GM13976 (cell line): ENCODE results near the gene MGAT4B.

ENCODE experiments used
- DNase-seq: peaks from one replicate; pipeline ENCODE4 v3.0.0; 2012; ENCODE audit warnings: low spot score
- CTCF ChIP-seq: IDR thresholded peaks from 2 replicates; pipeline ENCODE4 v1.5.1; 2012; ENCODE audit warnings: borderline replicate concordance, mild to moderate bottlenecking; ENCODE audit not compliant: insufficient read depth; ENCODE audit errors: extremely low read depth, missing control alignments, control extremely low read depth
- in situ Hi-C: fragments of 300-500 bp; cut with MboI; formaldehyde crosslinking; loops from one replicate; pipeline ENCODE4 v1.12.0; 2022; ENCODE audit warnings: low sequenced_read_pairs, mixed read lengths, inconsistent platforms; ENCODE audit not compliant: unreplicated experiment

The MGAT4B gene

DNA sequence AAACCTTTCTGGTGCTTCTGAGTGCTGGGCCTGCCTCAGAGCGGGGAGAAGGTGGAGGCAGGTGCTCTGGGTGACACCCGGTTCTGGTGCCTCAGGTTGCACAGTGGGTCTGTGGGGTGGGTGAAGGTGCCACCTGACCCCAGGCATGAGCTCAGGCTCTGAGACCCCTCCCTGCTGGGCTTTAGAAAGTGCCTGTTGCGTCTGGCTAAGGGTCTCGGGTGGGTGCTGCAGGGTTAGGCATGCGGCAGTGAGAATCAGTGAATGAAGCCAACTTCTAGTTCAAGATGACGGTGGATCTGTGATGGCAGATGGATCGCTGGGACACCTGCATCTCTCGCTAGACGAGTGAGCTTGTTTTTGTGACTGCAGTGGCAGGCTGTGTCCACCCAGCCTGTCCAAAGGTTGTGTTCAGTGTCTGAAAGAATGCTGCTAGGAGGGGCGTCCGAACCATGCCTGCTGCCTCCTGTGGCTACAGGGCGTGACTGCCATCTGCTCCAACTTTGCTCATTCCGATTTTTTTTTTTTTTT lies 19.1 kb upstream of the MGAT4B start:
- DNase-seq = no peak
- no peak for TF ChIP-seq CTCF
- in situ Hi-C loops = no loop called here

GRCh38 chr5:179824745-179825112 lies 18.1 kb upstream of the MGAT4B start:
- in situ Hi-C loops = no loop called here
- DNase-seq = no peak
- TF ChIP-seq CTCF = no peak

DNA sequence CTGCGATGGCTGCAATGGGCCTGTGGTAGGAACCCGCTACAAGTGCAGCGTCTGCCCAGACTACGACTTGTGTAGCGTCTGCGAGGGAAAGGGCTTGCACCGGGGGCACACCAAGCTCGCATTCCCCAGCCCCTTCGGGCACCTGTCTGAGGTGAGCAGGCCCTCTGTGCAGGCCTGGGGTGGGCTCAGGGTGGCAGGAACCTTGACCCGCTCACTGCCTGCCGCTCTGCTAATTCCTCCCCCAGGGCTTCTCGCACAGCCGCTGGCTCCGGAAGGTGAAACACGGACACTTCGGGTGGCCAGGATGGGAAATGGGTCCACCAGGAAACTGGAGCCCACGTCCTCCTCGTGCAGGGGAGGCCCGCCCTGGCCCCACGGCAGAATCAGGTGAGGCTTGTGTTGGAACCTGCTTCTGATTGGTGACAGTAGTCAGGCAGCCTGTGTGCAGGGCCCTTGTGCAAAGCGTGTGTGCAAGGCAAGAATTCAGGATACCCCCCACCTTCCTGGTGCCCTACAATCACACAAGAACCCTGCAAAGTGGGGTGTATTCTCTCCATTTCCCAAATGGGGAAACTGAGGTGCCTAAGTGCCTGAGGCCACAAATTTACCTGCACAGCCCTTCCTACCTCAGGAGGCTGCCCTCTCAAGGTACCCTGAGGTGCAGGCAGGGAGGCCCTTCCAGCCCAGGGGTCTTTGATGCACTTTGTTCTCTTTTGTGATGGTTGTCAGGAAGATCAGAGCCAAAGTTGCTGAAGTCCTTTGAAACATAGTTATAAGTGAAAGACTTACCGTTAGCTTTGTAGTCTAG lies 17.5 kb upstream of the MGAT4B start:
- no peak for TF ChIP-seq CTCF
- no peak for DNase-seq
- in situ Hi-C loops = no loop called here

DNA sequence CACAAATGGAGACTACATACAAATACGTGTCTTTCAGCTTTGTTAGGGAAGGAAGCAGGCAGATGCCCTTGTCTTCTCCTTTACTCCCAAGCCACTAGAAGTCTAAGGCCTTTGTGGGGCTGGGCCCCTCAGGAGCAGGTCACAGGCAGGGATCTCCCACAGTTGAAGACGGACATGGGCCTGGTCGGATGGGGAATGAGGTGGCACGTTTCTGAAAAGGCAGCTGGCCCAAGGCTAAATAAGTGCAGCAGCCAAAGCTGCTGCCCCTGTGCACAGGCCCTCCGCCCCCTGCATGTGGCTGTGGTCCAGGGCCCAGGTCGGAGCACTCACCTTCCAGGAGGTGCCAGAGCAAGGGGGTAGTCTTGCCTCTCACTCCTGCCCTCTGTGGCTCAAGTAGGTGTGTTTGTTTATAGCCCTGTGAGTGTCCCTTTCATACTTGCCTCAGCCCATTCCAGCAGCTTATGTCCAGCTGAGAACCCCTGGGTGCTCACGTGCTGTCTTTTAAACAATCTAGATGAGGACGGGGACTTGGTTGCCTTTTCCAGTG lies 15.9 kb upstream of the MGAT4B start:
- TF ChIP-seq CTCF = no peak
- in situ Hi-C loops = no loop called here
- DNase-seq = no peak

- in situ Hi-C loops = no loop called here
Observed at GRCh38 chr5:179822059-179822432, 15.4 kb upstream of the MGAT4B start.

DNA sequence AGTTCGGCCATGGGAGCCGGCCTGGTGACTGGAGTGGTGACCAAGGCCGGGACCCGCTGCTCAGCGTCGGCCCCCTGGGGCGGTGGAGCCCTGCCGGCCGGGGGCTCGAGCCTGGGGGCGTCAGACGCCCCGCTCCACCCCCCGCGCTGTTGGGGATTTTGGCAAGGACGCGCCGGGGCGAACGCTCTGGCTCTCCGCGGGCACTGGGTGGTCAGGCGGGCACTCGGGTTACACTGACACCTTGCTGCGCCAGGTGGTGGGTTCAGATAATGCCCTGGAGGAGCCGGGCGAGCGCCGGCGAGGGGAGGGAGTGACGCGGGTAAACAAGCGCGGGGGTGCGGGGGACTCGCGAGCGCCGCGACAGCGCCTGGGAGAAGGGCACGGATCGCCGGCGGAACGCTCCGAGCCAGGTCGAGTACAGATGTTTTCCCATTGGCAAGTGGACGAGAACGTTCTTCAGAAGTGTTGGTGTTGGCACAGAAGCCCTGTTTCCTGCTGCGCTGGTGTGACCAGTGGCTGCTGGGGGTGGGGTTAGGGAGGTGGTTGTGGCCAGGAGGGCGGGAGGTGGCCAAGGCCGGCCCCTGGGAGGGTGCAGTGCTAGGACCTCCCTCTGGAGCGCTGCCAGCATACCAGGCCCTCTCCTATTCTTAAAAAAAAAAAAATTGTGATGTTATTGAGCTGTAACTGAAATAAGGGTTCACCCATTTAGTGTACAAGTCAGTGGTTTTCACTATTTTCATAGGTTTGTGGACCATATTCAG lies 14.8 kb upstream of the MGAT4B start:
- peak; percentile 93 for DNase-seq
- no peak for TF ChIP-seq CTCF
- in situ Hi-C loops = no loop called here

More at GRCh38 chr5:179822059-179822432, 15.4 kb upstream of the MGAT4B start:
- no peak for TF ChIP-seq CTCF
- DNase-seq = no peak
